ENCODE measurements around the gene MESP1.

The MESP1 gene

DNA sequence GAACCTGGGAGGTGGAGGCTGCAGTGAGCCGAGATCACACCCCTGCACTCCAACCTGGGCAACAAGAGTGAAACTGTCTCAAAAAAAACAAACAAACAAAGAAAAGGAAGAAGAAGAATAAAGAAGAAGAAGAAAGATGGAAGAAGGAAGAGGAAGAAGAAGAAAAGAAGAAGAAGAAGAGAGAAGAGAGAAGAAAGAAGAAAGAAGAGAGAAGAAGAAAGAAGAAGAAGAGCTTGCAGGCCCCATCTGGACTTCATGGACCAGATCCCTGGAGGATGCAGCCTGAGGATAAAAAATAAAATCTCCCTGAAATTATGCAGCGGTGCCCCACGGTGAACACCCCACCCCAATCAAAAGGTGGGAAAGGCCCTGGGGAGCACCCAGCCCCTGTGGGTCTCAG, 8.8 kb upstream of the MESP1 start:
- TF ChIP-seq, protein P1, sequence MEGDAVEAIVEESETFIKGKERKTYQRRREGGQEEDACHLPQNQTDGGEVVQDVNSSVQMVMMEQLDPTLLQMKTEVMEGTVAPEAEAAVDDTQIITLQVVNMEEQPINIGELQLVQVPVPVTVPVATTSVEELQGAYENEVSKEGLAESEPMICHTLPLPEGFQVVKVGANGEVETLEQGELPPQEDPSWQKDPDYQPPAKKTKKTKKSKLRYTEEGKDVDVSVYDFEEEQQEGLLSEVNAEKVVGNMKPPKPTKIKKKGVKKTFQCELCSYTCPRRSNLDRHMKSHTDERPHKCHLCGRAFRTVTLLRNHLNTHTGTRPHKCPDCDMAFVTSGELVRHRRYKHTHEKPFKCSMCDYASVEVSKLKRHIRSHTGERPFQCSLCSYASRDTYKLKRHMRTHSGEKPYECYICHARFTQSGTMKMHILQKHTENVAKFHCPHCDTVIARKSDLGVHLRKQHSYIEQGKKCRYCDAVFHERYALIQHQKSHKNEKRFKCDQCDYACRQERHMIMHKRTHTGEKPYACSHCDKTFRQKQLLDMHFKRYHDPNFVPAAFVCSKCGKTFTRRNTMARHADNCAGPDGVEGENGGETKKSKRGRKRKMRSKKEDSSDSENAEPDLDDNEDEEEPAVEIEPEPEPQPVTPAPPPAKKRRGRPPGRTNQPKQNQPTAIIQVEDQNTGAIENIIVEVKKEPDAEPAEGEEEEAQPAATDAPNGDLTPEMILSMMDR (IDR thresholded peaks at IDR 0.05), result no peak

DNA sequence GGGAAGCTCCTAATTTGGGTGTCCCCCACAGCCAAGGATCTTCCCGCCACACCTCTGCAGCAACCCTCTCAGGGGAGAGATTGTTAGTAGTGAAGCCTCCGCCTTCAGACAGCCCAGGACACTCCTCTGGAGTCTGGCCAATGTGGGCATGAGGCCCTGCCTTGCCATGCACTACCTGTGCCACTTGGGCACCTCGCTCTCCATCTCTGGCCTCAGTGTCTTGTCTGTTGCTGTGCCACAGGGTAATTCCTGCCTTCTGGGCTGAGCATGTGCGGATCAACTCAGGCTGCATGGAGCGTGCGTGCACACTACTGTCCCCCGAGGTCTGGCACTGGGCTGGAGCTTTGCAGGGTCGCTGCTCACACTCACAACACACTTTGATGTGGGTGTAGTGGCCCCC, 7.9 kb upstream of the MESP1 start:
- TF ChIP-seq, protein P1 (IDR thresholded peaks at IDR 0.05), result no peak

DNA sequence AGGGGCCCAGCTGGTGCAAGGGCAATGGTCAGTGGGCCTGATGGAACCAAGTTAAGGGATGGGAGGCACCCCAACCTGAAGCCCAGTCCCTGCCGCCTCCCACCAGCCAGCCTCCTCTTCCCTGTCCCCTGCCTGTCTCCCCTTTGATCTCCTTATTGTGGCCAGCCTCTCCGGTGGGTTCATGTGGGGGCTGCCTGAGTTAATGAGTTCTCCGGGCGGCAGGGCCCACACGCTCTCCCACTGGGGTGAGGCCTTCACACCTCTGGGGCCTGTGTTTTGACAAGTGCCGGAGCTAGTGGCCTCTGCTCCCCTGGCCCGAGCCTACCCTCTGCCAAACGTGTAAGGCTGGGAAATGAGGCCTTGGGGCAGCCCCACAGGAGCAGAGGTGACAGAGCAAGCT, 7.2 kb upstream of the MESP1 start:
- TF ChIP-seq, protein P1 (IDR thresholded peaks at IDR 0.05), result no peak

DNA sequence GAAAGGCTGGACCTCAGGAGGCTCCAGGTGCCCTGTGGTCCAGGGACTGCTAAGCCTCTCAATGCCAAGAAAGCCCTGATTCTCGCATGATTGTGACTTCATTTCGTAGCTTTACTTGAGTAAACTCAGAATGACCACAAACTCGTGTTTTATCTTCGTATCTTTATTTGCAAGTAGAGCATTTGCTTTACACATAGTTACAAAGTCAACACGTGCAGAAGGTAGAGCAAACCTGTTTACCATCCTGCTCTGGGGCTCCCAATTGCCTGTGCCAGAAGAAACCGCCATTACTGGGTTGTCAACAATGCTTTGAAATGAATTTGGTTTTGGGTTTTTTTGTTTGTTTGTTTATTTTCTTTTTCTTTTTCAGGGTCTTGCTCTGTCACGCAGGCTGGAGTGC, 5.8 kb upstream of the MESP1 start:
- TF ChIP-seq, protein P1 (IDR thresholded peaks at IDR 0.05), result no peak

DNA sequence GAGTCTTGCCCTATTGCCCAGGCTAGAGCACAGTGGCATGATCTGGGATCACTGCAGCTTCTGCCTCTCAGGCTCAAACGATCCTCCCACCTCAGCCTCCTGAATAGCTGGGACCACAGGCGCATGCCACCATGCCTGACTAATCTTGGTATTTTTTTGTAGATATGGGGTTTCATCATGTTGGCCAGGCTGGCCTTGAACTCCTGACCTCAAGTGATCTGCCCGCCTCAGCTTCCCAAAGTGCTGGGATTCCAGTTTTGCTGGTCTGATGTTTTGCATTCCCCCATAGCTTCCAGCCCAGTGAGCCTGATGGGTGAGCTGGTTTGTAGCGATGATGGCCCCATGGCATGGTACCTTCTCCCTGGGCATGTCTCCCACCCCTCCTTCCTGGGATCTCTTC, 4.7 kb upstream of the MESP1 start:
- TF ChIP-seq, protein P1 (IDR thresholded peaks at IDR 0.05), result no peak

DNA sequence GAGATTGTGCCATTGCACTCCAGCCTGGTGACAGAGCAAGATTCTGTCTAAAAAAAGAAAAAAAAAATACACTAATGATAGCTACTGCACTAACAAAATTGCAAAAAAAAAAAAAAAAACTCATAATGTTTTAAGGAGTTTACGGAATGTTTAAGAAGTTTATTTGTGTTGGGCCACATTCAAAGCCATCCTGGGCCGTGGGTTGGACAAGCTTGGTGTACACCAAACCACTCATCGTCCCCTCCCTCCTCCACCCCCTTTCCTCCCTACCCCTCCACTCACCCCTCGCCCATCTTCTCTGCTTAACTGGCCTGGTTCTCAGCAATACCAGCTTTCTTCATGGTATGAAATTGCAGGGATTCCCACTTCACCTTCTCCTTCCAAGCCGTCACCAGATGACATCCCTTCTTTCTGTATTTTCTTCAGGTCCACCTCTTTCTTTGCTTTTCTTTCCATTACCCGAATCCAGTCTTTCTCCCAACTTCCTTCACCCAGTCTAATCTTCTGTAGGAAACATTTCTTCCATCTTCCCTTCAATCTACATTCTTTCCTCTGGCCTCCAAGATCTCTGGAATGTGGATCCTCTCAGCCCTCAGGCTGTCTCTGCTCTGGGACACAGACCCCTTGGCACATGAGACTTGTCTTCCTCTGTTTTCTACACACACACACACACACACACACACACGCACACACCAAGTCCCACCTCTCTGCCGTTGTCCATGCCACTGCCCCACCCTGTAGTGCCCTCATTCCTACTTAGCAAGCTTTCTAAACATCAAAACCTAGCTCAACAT, 3.5 kb upstream of the MESP1 start:
- TF ChIP-seq, protein P1 (IDR thresholded peaks at IDR 0.05), result no peak

DNA sequence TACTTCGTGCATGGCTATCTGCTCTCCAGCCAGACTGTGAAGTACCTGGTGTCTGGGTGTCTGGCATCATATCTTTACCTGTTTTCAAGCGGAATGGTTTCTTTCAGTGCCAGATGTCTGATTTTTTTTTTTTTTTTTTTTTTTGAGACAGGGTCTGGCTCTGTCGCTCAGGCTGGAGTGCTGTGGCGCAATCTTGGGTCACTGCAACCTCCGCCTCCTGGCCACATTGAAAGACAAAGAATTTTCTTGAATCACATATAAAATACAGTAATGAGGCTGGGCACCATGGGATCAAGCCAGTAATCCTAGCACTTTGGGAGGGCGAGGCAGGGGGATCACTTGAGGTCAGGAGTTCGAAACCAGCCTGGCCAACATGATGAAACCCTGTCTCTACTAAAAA, 2.8 kb upstream of the MESP1 start:
- TF ChIP-seq, protein P1 (IDR thresholded peaks at IDR 0.05), result no peak

DNA sequence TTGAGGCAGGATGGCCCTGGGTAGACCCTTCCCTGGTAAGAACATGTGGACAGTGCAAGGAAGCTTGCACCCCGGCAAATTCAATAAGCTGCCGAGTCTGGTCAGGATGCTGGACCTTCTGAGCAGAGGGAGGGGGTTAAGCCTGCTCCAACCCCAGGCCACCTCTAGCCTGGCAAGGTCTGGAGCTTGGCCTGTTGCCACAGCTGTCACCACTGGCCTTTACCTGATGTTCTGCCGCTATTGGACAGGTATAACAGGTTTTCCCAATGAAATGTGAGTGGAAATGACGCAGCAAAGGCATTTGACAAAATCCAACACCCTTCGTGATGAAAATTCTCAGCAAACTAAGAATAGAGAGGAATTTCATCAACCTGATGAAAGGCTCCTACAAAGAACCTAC, 699 bp upstream of the MESP1 start:
- TF ChIP-seq, protein P1 (IDR thresholded peaks at IDR 0.05), result no peak

Data from LNCAP (cell line).